PFSK-1 (cell line): ENCODE measurements around the gene DISP3.

Source experiments
- FOXP2 ChIP-seq: optimal IDR thresholded peaks from 2 replicates; pipeline ENCODE3; 2011; ENCODE audit warnings: borderline replicate concordance, control low read depth, inconsistent platforms; ENCODE audit not compliant: insufficient read depth; ENCODE audit errors: extremely low read length, extremely low read depth
- POLR2AphosphoS5 ChIP-seq: IDR thresholded peaks from 2 replicates; pipeline ENCODE4 v1.6.1; 2012; ENCODE audit warnings: low read depth, mild to moderate bottlenecking, control low read depth, low read length, moderate library complexity
- SIN3A ChIP-seq: IDR thresholded peaks from 2 replicates; pipeline ENCODE4 v1.6.1; 2012; ENCODE audit warnings: mild to moderate bottlenecking, low read length, moderate library complexity, borderline replicate concordance; ENCODE audit not compliant: insufficient read depth
- TAF1 ChIP-seq: IDR thresholded peaks from 2 replicates; pipeline ENCODE4 v1.6.1; 2012; ENCODE audit warnings: low read length, control low read depth, borderline replicate concordance; ENCODE audit not compliant: insufficient read depth
- TF ChIP-seq, protein P1 (sequence below), 2 experiments: IDR thresholded peaks; 2 replicates each; pipeline versions ENCODE4 v1.6.1 to v1.8.0; 2011 to 2012; ENCODE audit warnings: low read depth in 2 of 2, low read length in 2 of 2, control low read depth in 1 of 2, inconsistent platforms in 1 of 2, mild to moderate bottlenecking in 1 of 2, moderate library complexity in 1 of 2; ENCODE audit not compliant: insufficient read depth in 1 of 2

The DISP3 gene

GRCh38 chr1:11531314-11531870 lies 52.4 kb downstream of the DISP3 start:
- TF ChIP-seq, protein P1, sequence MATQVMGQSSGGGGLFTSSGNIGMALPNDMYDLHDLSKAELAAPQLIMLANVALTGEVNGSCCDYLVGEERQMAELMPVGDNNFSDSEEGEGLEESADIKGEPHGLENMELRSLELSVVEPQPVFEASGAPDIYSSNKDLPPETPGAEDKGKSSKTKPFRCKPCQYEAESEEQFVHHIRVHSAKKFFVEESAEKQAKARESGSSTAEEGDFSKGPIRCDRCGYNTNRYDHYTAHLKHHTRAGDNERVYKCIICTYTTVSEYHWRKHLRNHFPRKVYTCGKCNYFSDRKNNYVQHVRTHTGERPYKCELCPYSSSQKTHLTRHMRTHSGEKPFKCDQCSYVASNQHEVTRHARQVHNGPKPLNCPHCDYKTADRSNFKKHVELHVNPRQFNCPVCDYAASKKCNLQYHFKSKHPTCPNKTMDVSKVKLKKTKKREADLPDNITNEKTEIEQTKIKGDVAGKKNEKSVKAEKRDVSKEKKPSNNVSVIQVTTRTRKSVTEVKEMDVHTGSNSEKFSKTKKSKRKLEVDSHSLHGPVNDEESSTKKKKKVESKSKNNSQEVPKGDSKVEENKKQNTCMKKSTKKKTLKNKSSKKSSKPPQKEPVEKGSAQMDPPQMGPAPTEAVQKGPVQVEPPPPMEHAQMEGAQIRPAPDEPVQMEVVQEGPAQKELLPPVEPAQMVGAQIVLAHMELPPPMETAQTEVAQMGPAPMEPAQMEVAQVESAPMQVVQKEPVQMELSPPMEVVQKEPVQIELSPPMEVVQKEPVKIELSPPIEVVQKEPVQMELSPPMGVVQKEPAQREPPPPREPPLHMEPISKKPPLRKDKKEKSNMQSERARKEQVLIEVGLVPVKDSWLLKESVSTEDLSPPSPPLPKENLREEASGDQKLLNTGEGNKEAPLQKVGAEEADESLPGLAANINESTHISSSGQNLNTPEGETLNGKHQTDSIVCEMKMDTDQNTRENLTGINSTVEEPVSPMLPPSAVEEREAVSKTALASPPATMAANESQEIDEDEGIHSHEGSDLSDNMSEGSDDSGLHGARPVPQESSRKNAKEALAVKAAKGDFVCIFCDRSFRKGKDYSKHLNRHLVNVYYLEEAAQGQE (IDR thresholded peaks at IDR 0.05; ENCODE audit: insufficient read depth in 1 of 2, low read depth in 2 of 2, low read length in 2 of 2): no peak
- TF ChIP-seq POLR2AphosphoS5: no peak
- TF ChIP-seq FOXP2: no peak
- no peak for TF ChIP-seq SIN3A
- TF ChIP-seq TAF1: no peak

GRCh38 chr1:11531943-11532342 lies 53.0 kb downstream of the DISP3 start:
- TF ChIP-seq FOXP2 (no peak), SIN3A (no peak), TAF1 (no peak), POLR2AphosphoS5 (no peak)
- TF ChIP-seq, protein P1 (IDR thresholded peaks at IDR 0.05; ENCODE audit: insufficient read depth in 1 of 2, low read depth in 2 of 2, low read length in 2 of 2): no peak

- TF ChIP-seq, protein P1 (IDR thresholded peaks at IDR 0.05; ENCODE audit: insufficient read depth in 1 of 2, low read depth in 2 of 2, low read length in 2 of 2): no peak
- TF ChIP-seq FOXP2 (no peak), SIN3A (no peak), TAF1 (no peak), POLR2AphosphoS5 (no peak)
Measured at GRCh38 chr1:11533790-11534787, 55.1 kb downstream of the DISP3 start.

DNA sequence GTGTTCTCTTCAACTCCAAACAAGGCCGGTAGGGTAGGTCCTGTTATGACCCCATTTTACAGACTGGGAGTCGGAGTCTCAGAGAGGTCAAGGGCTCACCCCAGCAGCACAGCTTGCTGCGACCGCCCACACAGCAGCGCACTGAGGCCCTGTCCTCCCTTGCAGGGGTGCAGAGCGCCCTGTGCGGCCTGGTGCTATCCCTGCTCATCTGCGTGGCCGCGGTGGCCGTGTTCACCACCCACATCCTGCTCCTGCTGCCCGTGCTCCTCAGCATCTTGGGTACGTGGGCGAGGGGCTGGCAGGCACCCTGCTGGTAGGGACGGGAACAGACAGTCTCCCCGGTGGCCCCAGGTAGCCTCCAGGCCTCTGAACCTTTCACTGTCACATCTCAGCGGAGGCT lies 55.9 kb downstream of the DISP3 start:
- TF ChIP-seq SIN3A: no peak
- no peak for TF ChIP-seq POLR2AphosphoS5
- no peak for TF ChIP-seq FOXP2
- TF ChIP-seq, protein P1 (IDR thresholded peaks at IDR 0.05; ENCODE audit: insufficient read depth in 1 of 2, low read depth in 2 of 2, low read length in 2 of 2): no peak
- no peak for TF ChIP-seq TAF1
